ENCODE measurements around the gene TEX28. TPM values are rescaled to one million over a fixed set of nuclear protein-coding genes. Genes with fewer than 3 reads are reported as not detected.
"Not testable (repeated sequence)": the region's sequence is repeated elsewhere in the genome, so short reads cannot be mapped to it uniquely, and the experiment has no call there.

TEX28 gene
- total RNA-seq, 1 experiment from 2014 or later, result not detected

DNA sequence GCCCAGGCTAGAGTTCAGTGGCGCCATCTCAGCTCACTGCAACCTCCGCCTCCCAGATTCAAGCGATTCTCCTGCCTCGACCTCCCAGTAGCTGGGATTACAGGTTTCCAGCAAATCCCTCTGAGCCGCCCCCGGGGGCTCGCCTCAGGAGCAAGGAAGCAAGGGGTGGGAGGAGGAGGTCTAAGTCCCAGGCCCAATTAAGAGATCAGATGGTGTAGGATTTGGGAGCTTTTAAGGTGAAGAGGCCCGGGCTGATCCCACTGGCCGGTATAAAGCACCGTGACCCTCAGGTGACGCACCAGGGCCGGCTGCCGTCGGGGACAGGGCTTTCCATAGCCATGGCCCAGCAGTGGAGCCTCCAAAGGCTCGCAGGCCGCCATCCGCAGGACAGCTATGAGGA, 37.6 kb downstream of the TEX28 start, which contains the start of gene OPN1MW3:
OPN1MW3 (plus strand) TSS at position 301 of the 400 bp plus-strand sequence; CDS start at position 339, 38 bp downstream.
- CTCF ChIA-PET; RAD21 ChIA-PET (ENCODE audit: low non-redundant PET in 1 of 2, low total read pairs in 2 of 2, uncharacterized antibody in 2 of 2, unreplicated experiment in 2 of 2); H3K9me3 ChIP-seq (ENCODE audit: control insufficient read depth in 1 of 2, insufficient read depth in 1 of 2, low read depth in 1 of 2, low read length in 2 of 2); H3K4me2 ChIP-seq (ENCODE audit: low read length); H3K36me3 ChIP-seq (ENCODE audit: control insufficient read depth in 1 of 2, insufficient read depth in 2 of 2, low read length in 2 of 2); POLR2A ChIA-PET; H2AFZ ChIP-seq (ENCODE audit: low read depth, low read length, poor library complexity, severe bottlenecking); H3K27ac ChIP-seq (ENCODE audit: low read depth, low read length); H4K20me1 ChIP-seq (ENCODE audit: insufficient read depth); H3K9me2 ChIP-seq (ENCODE audit: insufficient read depth); H3K9ac ChIP-seq (ENCODE audit: low read length); ATAC-seq; H3K4me3 ChIP-seq (replicated peaks in 1 of 2; ENCODE audit: low read depth in 1 of 2, low read length in 2 of 2); BruUV-seq (replicated peaks); intact Hi-C loops (cut with micrococcal nuclease); H3K4me1 ChIP-seq (ENCODE audit: control insufficient read depth in 1 of 2, insufficient read depth in 2 of 2, low read length in 2 of 2); DNase-seq (ENCODE audit: low read depth, low spot score); H3K27me3 ChIP-seq (ENCODE audit: insufficient read depth, low read length); H3K79me2 ChIP-seq (ENCODE audit: insufficient read depth, low read length): not testable (repeated sequence)

GRCh38 chrX:154248076-154248475, 46.8 kb downstream of the TEX28 start:
- peak; percentile 20; the same call in 1 of the 2 replicates for ATAC-seq
- intact Hi-C loops (cut with micrococcal nuclease), result not testable (repeated sequence)

DNA sequence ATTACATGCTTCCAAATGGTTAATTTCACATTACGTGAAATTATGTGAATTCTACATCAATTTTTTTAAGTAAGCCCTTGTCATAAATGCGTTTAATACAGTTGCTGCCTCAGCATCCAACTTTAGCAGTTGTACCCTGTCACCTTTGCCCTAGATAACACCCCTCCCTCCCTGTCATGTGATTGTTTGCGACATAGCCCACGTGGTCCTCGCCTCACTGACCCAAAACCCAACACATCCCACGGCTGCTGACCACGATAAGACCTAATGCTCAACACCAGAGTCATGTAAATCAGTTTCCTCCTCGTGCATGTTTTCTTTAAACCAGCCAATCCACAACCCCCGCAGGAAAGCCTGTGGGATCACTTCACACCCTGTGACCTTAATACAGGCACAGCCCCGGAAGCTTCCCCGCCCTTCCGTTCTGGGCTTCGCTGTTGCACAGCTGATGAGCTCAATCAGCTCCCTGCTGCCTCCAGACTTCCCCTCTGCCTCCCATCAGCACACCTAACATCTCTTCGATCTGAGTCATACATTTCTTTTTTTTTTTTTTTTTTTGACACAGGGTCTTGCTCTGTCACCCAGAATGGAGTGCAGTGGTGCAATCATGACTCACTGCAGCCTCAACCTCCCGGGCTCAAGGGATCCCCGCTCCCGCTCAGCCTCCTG, 47.4 kb downstream of the TEX28 start:
- H3K36me3 ChIP-seq (ENCODE audit: control insufficient read depth in 1 of 2, insufficient read depth in 2 of 2, low read length in 2 of 2); H4K20me1 ChIP-seq (ENCODE audit: insufficient read depth); H3K9me2 ChIP-seq (ENCODE audit: insufficient read depth); H2AFZ ChIP-seq (ENCODE audit: low read depth, low read length, poor library complexity, severe bottlenecking); H3K27ac ChIP-seq (ENCODE audit: low read depth, low read length); H3K4me3 ChIP-seq (replicated peaks in 1 of 2; ENCODE audit: low read depth in 1 of 2, low read length in 2 of 2); intact Hi-C loops (cut with micrococcal nuclease); H3K79me2 ChIP-seq (ENCODE audit: insufficient read depth, low read length); POLR2A ChIA-PET; H3K9me3 ChIP-seq (ENCODE audit: control insufficient read depth in 1 of 2, insufficient read depth in 1 of 2, low read depth in 1 of 2, low read length in 2 of 2); H3K4me1 ChIP-seq (ENCODE audit: control insufficient read depth in 1 of 2, insufficient read depth in 2 of 2, low read length in 2 of 2); CTCF ChIA-PET; H3K4me2 ChIP-seq (ENCODE audit: low read length); DNase-seq (ENCODE audit: low read depth, low spot score); H3K27me3 ChIP-seq (ENCODE audit: insufficient read depth, low read length); H3K9ac ChIP-seq (ENCODE audit: low read length); RAD21 ChIA-PET (ENCODE audit: low non-redundant PET in 1 of 2, low total read pairs in 2 of 2, uncharacterized antibody in 2 of 2, unreplicated experiment in 2 of 2): not testable (repeated sequence)
- TSS peak; percentile 100 for BruUV-seq (replicated peaks)
- peak; percentile 93 for ATAC-seq

More at GRCh38 chrX:154248076-154248475, 46.8 kb downstream of the TEX28 start:
- H3K79me2 ChIP-seq (ENCODE audit: insufficient read depth, low read length); H2AFZ ChIP-seq (ENCODE audit: low read depth, low read length, poor library complexity, severe bottlenecking); POLR2A ChIA-PET; H3K4me3 ChIP-seq (replicated peaks in 1 of 2; ENCODE audit: low read depth in 1 of 2, low read length in 2 of 2); H3K27ac ChIP-seq (ENCODE audit: low read depth, low read length); H3K27me3 ChIP-seq (ENCODE audit: insufficient read depth, low read length); DNase-seq (ENCODE audit: low read depth, low spot score); H3K9me3 ChIP-seq (ENCODE audit: control insufficient read depth in 1 of 2, insufficient read depth in 1 of 2, low read depth in 1 of 2, low read length in 2 of 2); H3K36me3 ChIP-seq (ENCODE audit: control insufficient read depth in 1 of 2, insufficient read depth in 2 of 2, low read length in 2 of 2); CTCF ChIA-PET; H3K4me2 ChIP-seq (ENCODE audit: low read length); H4K20me1 ChIP-seq (ENCODE audit: insufficient read depth); RAD21 ChIA-PET (ENCODE audit: low non-redundant PET in 1 of 2, low total read pairs in 2 of 2, uncharacterized antibody in 2 of 2, unreplicated experiment in 2 of 2); BruUV-seq (replicated peaks); H3K9ac ChIP-seq (ENCODE audit: low read length); H3K9me2 ChIP-seq (ENCODE audit: insufficient read depth); H3K4me1 ChIP-seq (ENCODE audit: control insufficient read depth in 1 of 2, insufficient read depth in 2 of 2, low read length in 2 of 2): not testable (repeated sequence)

- ATAC-seq; H3K79me2 ChIP-seq (ENCODE audit: insufficient read depth, low read length); intact Hi-C loops (cut with micrococcal nuclease); RAD21 ChIA-PET (ENCODE audit: low non-redundant PET in 1 of 2, low total read pairs in 2 of 2, uncharacterized antibody in 2 of 2, unreplicated experiment in 2 of 2); H2AFZ ChIP-seq (ENCODE audit: low read depth, low read length, poor library complexity, severe bottlenecking); H3K36me3 ChIP-seq (ENCODE audit: control insufficient read depth in 1 of 2, insufficient read depth in 2 of 2, low read length in 2 of 2); H3K27ac ChIP-seq (ENCODE audit: low read depth, low read length); H3K4me3 ChIP-seq (replicated peaks in 1 of 2; ENCODE audit: low read depth in 1 of 2, low read length in 2 of 2); BruUV-seq (replicated peaks); CTCF ChIA-PET; H4K20me1 ChIP-seq (ENCODE audit: insufficient read depth); H3K4me2 ChIP-seq (ENCODE audit: low read length); H3K27me3 ChIP-seq (ENCODE audit: insufficient read depth, low read length); POLR2A ChIA-PET; DNase-seq (ENCODE audit: low read depth, low spot score); H3K9me3 ChIP-seq (ENCODE audit: control insufficient read depth in 1 of 2, insufficient read depth in 1 of 2, low read depth in 1 of 2, low read length in 2 of 2); H3K9me2 ChIP-seq (ENCODE audit: insufficient read depth); H3K4me1 ChIP-seq (ENCODE audit: control insufficient read depth in 1 of 2, insufficient read depth in 2 of 2, low read length in 2 of 2); H3K9ac ChIP-seq (ENCODE audit: low read length): not testable (repeated sequence)
Observed at GRCh38 chrX:154239982-154240503, 54.9 kb downstream of the TEX28 start.

Data from HCT116 (cell line).